ENCODE data around the gene STPG2.

The STPG2 gene

DNA sequence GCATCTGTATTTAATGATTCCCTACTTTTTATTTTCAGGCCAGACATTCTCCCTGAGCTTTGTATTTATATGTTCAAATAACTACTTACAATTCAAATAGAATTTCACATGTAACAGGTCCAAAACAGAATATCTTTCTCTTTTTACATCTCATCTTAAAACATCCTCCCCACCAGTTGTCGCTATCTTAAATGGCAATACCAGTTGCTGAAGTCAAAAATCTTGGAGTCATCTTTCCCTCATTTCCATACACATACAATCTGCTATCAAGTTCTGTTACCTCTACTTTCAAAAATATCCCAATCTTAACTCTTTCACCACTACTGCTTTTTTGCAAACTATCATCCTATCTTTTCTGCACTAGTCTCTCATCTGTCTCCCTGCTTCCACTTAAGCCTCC is 330.5 kb downstream of the STPG2 start:
- DNase-seq (ENCODE audit: low read depth) = no peak

DNA sequence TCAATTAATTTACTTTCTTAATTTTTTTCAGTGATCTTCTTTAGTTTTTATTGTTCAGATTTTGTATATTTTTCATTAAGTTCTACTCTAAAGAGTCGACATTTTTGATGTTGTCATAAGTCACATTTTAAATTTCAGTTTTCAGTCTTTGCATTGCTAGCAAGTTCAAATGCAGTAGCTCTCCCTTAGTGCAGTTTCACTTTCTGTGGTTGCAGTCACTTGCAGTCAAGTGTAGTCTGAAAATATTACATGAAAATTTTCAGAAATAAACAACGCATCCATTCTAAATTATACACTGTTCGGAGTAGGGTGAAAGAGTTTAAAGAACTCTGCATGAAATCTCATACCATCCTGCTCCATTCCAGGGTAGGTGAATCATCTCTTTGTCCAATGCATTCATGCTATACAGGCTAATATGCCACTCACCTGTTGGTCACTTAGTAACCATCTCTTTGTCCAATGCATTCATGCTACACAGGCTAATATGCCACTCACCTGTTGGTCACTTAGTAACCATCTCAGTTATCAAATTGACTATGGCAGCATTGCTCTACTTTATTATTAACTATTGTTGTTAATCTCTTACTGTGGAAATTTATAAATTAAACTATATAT is 356.9 kb downstream of the STPG2 start:
- no peak for DNase-seq (ENCODE audit: low read depth)

DNA sequence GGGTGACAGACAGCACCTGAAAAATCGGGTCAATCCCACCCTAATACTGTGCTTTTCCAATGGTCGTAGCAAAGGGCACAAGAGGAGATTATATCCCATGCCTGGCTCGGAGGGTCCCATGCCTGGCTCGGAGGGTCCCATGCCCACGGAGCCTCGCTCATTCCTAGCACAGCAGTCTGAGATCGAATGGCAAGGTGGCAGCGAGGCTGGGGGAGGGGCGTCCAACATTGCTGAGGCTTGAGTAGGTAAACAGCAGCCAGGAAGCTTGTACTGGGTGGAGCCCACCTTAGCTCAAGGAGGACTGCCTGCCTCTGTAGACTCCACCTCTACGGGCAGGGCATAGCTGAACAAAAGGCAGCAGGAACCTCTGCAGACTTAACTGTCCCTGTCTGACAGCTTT is 365.1 kb downstream of the STPG2 start:
- DNase-seq (ENCODE audit: low read depth) = no peak

DNA sequence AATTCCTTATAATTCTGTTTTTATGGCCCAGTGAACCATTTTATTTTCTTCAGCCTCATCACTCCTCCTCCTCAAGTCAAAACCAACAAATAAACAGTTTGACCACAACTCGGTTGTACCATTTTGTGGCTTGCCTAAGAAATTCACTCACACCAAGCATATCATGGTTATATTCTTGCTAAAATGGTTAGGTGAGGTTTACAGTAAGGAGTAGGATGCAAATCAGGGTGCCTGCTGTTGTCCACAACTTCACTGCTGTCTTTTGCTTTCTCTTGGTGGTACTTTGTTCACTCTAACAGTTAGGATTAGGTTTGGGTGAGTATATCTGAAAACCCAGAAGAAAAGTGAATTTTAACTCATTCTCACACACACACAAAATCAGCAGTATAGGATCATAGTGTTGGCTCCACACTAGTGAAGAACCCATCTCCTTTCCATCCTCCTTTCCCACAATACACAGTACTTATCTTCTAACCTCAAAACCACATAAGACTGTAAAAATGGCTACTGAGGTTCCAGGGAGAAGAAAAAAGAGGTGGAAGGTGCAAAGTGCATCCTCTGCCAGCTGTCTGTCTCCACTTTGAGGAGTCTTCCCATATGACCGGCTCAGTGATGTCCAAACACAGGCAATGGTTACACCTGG is 368.8 kb downstream of the STPG2 start:
- no peak for DNase-seq (ENCODE audit: low read depth)

DNA sequence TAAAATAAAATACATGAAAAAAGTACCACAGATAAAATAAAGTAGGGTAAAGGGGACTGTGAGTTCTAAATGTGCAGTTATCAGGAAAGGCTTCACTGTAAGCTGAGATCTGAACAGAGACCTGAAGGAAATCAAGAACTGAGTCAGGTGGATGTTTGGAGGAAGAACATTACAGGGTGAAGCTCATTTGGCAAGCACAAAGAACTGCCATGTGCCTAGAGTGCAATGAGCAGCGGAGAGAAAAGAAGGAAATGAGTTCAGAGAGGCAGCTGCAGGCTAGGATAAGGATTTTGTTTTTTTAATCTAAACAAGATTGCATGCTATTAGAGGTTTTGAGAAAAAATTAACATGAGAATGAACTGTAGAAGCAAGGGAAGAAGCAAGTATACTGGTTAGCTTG is 373.1 kb downstream of the STPG2 start:
- DNase-seq (ENCODE audit: low read depth) = no peak

DNA sequence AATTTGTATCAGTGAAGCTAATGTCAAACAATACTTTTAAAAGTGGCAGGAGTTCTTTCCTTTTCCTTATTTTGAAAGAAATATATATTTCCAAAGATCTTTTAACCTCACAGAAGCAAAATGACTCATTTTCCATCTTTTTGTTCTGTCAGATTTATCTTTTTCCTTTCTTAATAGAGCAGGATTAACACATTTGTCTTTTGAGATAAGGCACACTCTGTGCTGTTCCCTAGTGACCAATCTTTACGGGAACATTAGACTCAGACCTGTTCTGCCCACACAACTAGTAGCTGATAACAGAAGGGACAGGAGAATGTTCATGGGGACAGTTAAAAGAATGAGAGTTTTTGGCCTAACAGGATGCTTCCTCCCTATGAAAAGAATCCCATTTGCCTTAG is 381.2 kb downstream of the STPG2 start:
- DNase-seq (ENCODE audit: low read depth) = no peak

DNA sequence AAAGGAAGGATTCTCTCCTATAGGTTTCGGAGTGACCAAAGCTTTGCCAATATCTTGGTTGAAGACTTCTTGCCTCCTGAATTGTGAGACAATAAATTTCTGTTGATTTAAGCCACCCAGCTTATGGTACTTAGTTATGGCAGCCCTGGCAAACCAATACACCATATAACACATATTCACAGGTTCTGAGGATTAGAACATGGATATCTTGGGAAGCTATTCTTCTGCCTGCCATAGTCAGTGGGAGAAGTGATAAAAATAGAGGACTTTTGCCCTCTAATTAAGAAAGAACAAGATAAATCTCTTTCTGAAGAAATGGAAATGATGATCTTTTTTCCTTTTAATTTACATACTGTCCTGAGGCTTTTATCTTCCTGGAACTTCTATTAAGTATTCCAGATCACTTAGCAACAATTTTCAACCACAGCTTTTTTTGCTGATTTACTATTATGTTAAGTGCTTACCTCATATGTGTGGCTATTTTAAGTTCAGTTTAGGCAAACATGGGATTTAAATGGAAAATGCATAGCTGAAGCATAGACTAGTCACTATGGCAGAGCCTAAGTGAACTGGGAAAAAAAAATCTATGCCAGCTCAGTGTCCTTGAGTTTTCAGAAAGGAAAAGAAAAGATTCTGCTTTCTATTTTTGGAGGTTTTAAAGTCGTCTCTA is 381.7 kb downstream of the STPG2 start:
- DNase-seq (ENCODE audit: low read depth) = no peak

DNA sequence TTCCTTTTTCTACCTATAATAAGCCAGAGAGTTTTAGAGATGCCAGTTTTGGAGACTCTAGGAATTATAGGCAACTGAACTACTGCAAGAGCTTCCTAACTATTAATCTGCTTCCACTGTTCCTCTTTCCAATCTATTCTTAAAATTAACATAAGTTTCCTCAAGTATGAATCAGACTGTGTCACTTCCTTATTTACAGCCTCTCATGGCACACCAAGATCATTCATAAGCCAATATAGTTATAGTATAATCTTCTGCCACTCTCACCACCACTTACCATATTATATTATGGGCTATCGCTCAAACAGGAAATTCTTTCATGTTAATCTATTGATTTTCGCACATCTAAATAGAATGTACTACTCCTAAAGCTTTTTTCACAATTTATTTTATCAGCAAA is 383.5 kb downstream of the STPG2 start:
- no peak for DNase-seq (ENCODE audit: low read depth)

DNA sequence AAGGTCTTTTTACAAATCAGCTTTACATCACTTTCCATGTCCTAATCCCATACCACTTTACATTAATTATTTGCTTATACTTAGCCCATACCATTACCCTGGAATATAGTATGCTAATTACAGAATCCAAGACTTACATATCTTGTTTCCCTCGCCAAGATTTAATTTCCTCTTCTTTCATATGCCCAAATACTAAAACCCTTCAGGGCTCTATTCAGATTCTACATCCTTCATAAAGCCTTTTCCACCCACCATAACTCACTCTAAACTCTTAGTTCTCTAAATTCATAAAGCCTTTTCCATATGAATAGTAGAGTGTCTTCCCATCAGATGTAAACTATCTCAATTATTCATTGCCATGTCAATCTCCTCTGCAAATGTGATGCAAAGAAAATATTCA is 390.7 kb downstream of the STPG2 start:
- no peak for DNase-seq (ENCODE audit: low read depth)

DNA sequence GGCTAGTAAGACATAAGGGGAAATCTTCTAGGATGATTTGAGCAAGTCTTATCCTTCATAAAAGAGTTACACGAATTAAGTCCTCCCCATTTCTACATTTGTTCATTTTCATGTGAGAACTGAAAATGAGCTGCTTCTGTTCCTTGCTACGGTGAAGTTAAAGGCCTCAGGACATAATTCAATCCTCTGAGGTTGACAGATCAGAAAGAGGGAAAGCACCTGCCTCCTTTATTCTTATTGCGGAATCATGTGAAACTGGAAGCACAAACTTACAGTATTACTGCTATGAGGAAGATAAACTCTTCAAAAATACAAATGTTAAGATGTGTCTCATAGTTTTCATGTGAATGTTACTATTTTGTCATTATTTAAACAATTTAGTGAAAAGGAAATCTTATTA is 395.3 kb downstream of the STPG2 start:
- no peak for DNase-seq (ENCODE audit: low read depth)

DNA sequence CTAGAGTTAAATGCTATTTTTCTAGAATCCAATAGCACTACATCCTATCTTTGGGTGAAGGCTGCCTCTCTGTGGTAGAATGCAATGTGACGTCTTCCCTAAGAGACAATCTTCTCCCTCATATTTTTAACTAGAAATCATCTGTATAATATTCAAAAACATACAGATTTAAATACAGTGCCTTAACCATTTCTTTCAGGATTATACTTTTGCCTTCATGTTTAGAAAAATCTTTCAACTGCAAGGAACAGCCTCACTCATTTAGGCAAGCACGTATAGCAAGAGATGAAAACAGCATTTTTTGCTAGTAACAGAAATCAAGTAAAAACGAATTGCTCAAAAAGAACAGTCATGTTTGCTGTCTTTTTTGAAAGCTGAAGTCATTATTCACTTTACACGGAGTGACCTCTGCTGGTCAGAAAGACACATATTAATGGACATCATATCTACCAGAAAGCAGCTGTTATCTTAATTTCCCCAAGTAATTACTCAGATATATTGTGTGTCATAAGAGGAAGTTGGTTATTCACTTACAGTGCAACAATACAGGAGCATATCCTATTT is 422.3 kb downstream of the STPG2 start:
- no peak for DNase-seq (ENCODE audit: low read depth)

DNA sequence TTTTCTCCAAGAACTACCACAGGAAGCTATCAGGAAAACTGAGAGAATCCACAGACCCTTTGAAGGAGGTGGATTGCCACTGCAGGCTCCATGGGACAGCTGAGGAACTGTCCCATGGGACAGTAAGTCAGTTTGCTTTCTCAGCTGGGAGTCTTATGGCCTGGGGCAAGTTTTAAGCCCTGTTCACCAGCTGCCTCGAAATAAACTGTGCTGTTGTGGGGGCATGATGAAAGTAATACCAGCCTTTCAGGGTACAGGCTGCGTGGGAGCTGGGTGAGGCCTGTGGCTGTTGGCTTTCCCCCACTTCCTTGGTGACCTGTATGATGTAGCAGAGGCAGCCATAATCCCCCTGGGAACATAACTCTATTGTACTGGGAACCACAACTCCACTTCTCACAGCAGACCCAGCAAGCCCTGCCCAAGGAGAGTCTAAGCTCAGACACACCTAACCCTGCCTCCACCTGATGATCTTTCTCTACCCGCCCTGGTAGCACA is 452.1 kb downstream of the STPG2 start:
- DNase-seq (ENCODE audit: low read depth) = no peak

DNA sequence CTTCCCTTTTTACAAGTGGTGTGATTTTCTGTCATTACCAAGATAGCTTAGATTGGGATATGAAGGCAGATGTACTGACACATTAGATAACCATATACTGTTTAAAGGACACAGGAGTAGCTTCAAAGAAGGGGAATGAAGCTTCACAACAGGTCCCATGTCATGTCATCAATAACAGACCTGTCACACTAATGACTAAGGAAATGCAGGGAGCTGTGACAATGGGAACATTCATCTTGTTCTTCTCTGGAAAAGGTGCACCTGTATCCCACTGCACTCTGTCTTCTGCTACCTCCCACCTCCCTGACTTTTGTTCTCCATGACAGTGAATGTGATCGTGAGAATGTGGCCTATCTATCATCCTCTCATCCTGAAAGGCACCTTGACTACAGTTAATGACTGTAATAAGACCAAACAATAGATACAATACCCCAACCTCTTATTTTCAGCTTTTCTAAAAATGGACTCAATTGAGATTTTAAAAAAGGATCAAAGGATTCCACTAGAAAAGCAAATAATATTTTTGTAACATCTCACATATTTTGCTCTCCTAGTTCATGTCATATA is 472.5 kb downstream of the STPG2 start:
- DNase-seq (ENCODE audit: low read depth) = no peak

DNA sequence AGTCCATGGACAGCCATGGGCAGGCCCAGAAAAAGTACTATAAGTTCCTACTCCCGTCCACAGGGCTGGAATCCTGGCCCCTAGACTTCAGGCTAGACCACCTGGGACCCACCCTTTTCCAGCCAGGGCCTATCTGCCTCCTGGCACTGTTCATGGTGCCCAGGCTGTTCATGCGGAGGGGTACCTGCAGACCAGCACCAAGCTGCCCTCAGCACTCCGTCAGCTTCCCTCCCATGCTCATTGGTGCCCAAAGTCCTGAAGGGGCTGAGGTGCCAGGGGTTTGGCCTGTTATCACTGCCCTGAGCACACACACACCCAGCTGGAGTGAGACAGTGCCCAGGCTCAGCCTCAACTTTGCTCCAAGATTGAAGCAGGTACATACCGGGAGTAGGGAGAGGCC is 477.7 kb downstream of the STPG2 start:
- no peak for DNase-seq (ENCODE audit: low read depth)

DNA sequence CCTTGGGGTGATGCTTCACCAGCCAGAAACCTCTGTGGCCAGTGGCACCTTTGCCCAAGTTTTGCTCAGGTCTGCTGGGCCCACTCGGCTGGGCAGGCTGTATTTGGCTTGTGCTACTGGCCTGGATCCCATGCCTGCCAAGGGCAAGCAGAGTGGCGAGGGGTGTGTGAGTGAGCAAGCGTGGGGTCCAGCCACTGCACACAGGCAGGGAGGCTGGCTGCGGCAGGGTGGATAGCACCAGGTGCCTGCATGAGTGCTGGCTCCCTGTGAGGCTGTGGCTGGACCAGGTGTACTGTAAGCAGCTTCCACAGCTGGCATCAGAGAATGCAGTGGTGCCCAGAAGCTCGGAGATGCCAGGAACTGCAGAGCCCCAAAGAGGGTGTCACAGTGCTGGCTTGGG is 478.5 kb downstream of the STPG2 start:
- DNase-seq (ENCODE audit: low read depth) = no peak

DNA sequence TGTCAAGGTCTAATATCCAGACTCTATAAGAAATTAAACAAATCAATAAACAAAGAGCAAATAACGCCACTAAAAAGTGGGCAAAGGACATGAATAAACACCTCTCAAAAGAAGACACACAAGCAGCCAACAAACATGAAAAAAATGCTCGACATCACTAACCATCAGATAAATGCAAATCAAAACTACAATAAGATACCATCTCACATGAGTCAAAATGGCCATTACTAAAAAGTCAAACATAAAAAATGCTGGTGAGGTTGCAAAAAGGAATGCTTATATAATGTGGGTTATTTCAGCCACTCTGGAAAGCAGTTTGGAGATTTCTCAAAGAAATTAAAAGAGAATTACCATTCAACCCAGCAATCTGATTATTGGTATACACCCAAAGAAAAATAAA is 481.1 kb downstream of the STPG2 start:
- DNase-seq (ENCODE audit: low read depth) = no peak

DNA sequence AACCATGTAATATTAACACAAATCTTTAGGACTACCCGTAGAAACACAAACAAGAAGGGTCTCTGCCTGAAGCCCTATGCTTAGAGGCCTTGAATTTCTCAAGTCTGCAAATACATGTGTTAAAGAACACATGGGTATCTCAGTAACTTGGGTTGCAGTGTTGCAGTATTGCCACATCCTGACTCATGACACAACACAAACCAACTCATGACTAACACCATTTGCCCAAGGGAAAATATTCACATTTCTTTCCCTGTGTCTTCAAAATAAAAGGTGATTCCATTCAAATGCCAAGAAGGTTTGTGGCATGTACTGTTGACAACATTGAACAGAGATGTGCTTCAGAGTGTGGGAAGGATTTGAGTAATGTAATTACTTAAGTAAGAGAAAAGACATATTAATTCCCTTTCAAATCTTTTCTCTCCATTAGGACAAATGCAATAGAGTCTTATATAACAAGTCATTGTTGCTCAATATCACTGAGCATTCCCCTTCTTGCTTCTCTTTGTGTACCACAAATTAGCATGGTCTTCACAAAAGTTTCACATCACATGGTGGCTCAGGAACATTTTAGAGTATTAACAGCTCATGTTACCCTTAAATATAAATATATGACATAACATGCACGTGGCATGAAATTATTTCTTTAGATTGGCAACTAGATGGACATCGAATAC is 487.1 kb downstream of the STPG2 start:
- no peak for DNase-seq (ENCODE audit: low read depth)

DNA sequence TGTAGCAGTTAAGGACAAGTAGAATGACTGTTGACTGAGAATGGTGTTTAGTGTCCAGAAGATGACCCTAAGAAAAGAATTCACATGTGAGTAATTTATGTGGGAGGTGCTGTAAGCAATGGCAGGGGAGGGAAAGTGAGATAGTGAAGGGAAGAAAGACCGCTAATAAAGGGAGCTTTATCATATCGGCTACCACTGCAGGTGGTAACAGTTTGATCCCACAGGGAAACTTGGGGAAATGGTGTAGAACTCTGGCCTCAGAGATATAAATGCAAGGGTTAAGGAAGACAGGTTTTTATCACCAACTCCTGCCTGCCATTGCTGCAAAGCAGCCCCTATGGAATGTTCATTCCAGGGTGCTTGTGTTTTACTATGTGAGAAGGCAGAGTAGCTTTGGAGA is 489.6 kb downstream of the STPG2 start:
- no peak for DNase-seq (ENCODE audit: low read depth)

DNA sequence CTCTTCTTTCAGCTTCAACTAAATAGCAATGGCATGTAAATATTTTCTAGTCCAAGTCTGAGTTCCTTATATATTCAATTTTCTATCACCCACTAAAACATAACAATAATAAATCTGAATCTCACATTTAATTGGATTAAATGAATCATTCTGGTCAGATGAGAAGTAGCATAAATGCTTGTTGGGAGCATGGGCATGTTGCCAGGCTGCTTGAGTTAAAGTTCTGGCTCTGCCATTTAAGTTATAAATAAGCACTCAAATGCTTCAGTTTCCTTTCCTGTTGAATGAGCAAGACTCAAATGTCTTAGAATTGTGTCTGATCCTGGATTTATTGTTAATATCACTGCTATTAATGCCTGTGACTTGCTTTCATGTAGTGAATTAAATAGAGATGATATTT is 496.3 kb downstream of the STPG2 start:
- DNase-seq (ENCODE audit: low read depth) = no peak

DNA sequence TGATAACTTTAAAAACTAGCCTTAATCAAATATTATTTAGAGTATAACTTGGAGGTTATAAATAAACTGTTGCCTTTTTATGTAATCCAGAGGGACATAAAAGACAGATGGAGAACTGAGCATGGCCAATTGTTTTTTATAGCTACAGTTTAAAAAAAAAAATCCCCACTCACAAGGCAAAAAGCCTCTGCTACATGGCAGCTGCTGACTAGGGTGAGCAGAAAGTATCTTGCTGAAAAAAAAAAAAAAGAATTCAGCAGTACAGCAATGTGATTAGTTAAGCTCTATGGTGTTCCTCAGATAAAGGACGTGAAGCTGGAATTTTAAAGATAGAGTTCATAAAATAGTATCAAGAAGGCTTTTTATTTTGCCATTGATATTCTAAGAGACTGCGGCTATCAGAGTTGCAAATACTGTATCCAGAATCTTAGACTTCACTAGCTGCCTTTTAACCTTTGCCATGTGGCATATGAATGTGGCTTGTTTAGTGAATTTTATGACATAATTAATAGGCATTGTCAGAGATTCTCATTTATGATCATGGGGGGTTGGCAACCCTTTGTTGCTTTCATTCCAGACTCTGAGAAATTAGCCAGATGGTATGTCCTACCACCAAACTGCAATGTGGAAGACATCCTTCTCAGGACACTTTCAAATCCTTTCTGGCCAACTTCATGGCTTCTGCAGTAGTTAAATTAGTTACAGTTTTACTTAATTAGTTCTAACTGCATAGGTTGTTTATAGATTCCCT is 498.0 kb downstream of the STPG2 start:
- no peak for DNase-seq (ENCODE audit: low read depth)

DNA sequence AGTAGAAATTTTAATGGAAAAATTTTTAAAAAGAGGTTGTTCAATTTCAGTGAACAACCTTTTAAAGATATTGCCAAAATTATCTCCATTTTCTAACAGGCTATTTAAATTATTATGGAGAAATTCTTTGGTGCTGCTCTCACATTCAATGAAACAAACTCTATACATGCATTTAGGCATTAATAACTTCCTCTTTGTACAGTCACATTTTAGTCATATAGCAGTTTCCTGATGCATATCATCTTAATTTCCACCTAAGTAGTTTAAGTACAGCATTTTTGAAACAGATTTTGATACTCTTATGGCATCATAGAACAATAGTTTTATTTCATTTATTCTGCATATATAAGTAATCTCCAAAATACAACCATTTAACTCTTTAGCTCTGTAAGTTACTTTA is 500.1 kb downstream of the STPG2 start:
- DNase-seq (ENCODE audit: low read depth) = no peak

DNA sequence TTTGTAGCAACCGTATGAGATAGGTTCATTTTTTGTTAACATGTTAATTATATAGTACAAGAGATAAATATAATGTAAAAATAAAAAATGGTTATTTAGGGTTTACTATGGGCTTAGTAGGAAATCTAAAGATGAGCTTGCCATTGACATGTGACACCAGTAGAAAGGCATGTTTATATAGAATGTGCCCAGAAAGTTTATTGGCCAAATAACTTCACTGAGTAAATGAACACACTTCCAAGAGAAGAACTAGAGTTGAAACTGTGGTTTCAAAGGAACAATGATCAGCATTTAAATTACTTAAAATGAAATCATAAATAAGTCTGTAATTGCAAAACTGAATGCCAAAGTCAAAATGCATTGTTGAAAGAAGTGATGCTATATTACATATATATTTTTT is 503.3 kb downstream of the STPG2 start:
- DNase-seq (ENCODE audit: low read depth) = no peak

All from activated T-cell treated with anti-CD3 and anti-CD28 coated beads for 48 hours (primary cell).